Left hindlimb (tissue), 1 donor: ENCODE data around the gene GPR84.

Source experiments
- DNase-seq: peaks from one replicate; pipeline ENCODE4 v3.0.0-alpha.2; 2018

Gene GPR84

GRCh38 chr12:54364413-54364812 lies at the start of gene GPR84:
TSS of gene GPR84 (minus strand) at chr12:54364486. CDS start at chr12:54363851, 635 bp downstream.
- no peak for DNase-seq

GRCh38 chr12:54413284-54414190 lies 49.3 kb upstream of the GPR84 start:
- no peak for DNase-seq

GRCh38 chr12:54412786-54413185 lies 48.5 kb upstream of the GPR84 start:
- DNase-seq, result no peak

- no peak for DNase-seq
Observed at GRCh38 chr12:54412348-54412747, 48.1 kb upstream of the GPR84 start.

- DNase-seq, result no peak
Observed at GRCh38 chr12:54411391-54412241, 47.3 kb upstream of the GPR84 start.

- no peak for DNase-seq
Observed at GRCh38 chr12:54409267-54409666, 45.0 kb upstream of the GPR84 start.

GRCh38 chr12:54407183-54407905 lies 43.1 kb upstream of the GPR84 start:
- DNase-seq, result no peak

- DNase-seq, result no peak
Observed at GRCh38 chr12:54405573-54405972, 41.3 kb upstream of the GPR84 start.

- no peak for DNase-seq
Observed at GRCh38 chr12:54405106-54405505, 40.8 kb upstream of the GPR84 start.

GRCh38 chr12:54404061-54405004 lies 40.0 kb upstream of the GPR84 start:
- DNase-seq, result no peak

GRCh38 chr12:54401119-54401518 lies 36.8 kb upstream of the GPR84 start:
- DNase-seq, result no peak

GRCh38 chr12:54398995-54399793 lies 34.9 kb upstream of the GPR84 start:
- peak; percentile 91 for DNase-seq

- DNase-seq, result no peak
Observed at GRCh38 chr12:54398218-54398617, 33.9 kb upstream of the GPR84 start.

GRCh38 chr12:54397157-54397556 lies 32.9 kb upstream of the GPR84 start:
- no peak for DNase-seq

GRCh38 chr12:54395545-54395944 lies 31.3 kb upstream of the GPR84 start:
- no peak for DNase-seq

- no peak for DNase-seq
Observed at GRCh38 chr12:54394986-54395385, 30.7 kb upstream of the GPR84 start.

- DNase-seq, result no peak
Observed at GRCh38 chr12:54394281-54394719, 30.0 kb upstream of the GPR84 start.

- no peak for DNase-seq
Observed at GRCh38 chr12:54393743-54394142, 29.5 kb upstream of the GPR84 start.

GRCh38 chr12:54393207-54393609 lies 28.9 kb upstream of the GPR84 start:
- no peak for DNase-seq

GRCh38 chr12:54392485-54393206 lies 28.4 kb upstream of the GPR84 start:
- DNase-seq, result no peak
